HepG2 (cell line): ENCODE results near the gene ANKLE1. TPM values are rescaled to one million over a fixed set of nuclear protein-coding genes. Genes with fewer than 3 reads are reported as not detected.

ENCODE experiments used
- DPF2 ChIP-seq: sonication (generic); formaldehyde crosslinking; IDR thresholded peaks from 2 replicates; pipeline ENCODE4 v1.4.0; 2020; ENCODE audit warnings: mild to moderate bottlenecking, low read depth, missing genetic modification reagents, borderline replicate concordance
- ELK4 ChIP-seq: sonication (generic); formaldehyde crosslinking; IDR thresholded peaks from 2 replicates; pipeline ENCODE4 v1.9.0; 2021; ENCODE audit warnings: missing genetic modification reagents, borderline replicate concordance
- RAD21 ChIP-seq: fragments of 450-650 bp; formaldehyde crosslinking; IDR thresholded peaks from 2 replicates; pipeline ENCODE4 v1.5.0; 2020; ENCODE audit warnings: mild to moderate bottlenecking
- RARA ChIP-seq: IDR thresholded peaks from 2 replicates; pipeline ENCODE4 v1.6.1; 2016; ENCODE audit warnings: missing genetic modification reagents, missing compliant biosample characterization
- REL ChIP-seq: sonication (generic); formaldehyde crosslinking; conservative IDR thresholded peaks from 2 replicates; pipeline ENCODE4 v1.8.0; 2022; ENCODE audit warnings: mild to moderate bottlenecking, missing genetic modification reagents, moderate library complexity
- RFX1 ChIP-seq: fragments of 450-650 bp; IDR thresholded peaks from 2 replicates; pipeline ENCODE4 v1.6.1; 2017
- RNF2 ChIP-seq: fragments of 450-650 bp; conservative IDR thresholded peaks from 2 replicates; pipeline ENCODE4 v1.6.1; 2016; ENCODE audit warnings: low read depth
- TIGD3 ChIP-seq: sonication (generic); formaldehyde crosslinking; IDR thresholded peaks from 2 replicates; pipeline ENCODE4 v1.5.1; 2020; ENCODE audit warnings: mild to moderate bottlenecking, missing genetic modification reagents, borderline replicate concordance
- WIZ ChIP-seq: sonication (generic); formaldehyde crosslinking; IDR thresholded peaks from 2 replicates; pipeline ENCODE4 v1.5.1; 2020; ENCODE audit warnings: mild to moderate bottlenecking, missing genetic modification reagents
- YEATS2 ChIP-seq: sonication (generic); formaldehyde crosslinking; IDR thresholded peaks from 2 replicates; pipeline ENCODE4 v1.4.0; 2020; ENCODE audit warnings: missing genetic modification reagents, borderline replicate concordance
- ZNF124 ChIP-seq: sonication (generic); formaldehyde crosslinking; IDR thresholded peaks from 2 replicates; pipeline ENCODE4 v1.4.0; 2020; ENCODE audit warnings: missing genetic modification reagents
- ZNF383 ChIP-seq: sonication (generic); formaldehyde crosslinking; IDR thresholded peaks from 2 replicates; pipeline ENCODE4 v1.4.0; 2020; ENCODE audit warnings: missing genetic modification reagents, mild to moderate bottlenecking, borderline replicate concordance
- ZNF407 ChIP-seq: sonication (generic); formaldehyde crosslinking; IDR thresholded peaks from one replicate; pipeline ENCODE4 v1.5.1; 2020; ENCODE audit warnings: mild to moderate bottlenecking, missing genetic modification reagents; ENCODE audit errors: not compliant biosample characterization
- ZNF503 ChIP-seq: sonication (generic); formaldehyde crosslinking; IDR thresholded peaks from 2 replicates; pipeline ENCODE4 v1.4.0; 2020; ENCODE audit warnings: missing genetic modification reagents
- ZNF576 ChIP-seq: sonication (generic); formaldehyde crosslinking; IDR thresholded peaks from 2 replicates; pipeline ENCODE4 v1.4.0; 2020; ENCODE audit warnings: mild to moderate bottlenecking, missing genetic modification reagents
- polyA plus RNA-seq, 8 experiments: library from polyadenylated mRNA; depleted of rRNA in 3 of 8; stranded (reverse) in 7 of 8; unstranded in 1 of 8; fragments of >200 nt; fragmentation: Illumina TruSeq in 4 of 8; extraction: Trizol in 4 of 8; gene quantifications; 2 replicates each; pipeline versions ENCODE4 v1.2.1 to v1.2.3, GENCODE V29; 2011 to 2016; ENCODE audit warnings: low read depth in 4 of 8, missing spikeins in 1 of 8, mixed read lengths in 1 of 8; ENCODE audit not compliant: insufficient read depth in 1 of 8
- total RNA-seq, 5 experiments: library from RNA; depleted of rRNA; stranded (reverse); fragments of >200 nt; fragmentation: Illumina TruSeq; extraction: Trizol; gene quantifications; 2 replicates each; pipeline ENCODE4 v1.2.3, GENCODE V29; 2016; ENCODE audit warnings: low read depth in 1 of 5

ANKLE1 gene
- total and polyA plus RNA-seq, 2 of the 13 experiments (the other 11 are each of a cell fraction or from before 2014, with no cell fraction given), result 0.69 to 1.5 TPM

- TF ChIP-seq ZNF503 (CRISPR knock-in tag), result no peak
- no peak for TF ChIP-seq ZNF383 (CRISPR knock-in tag)
- TF ChIP-seq RFX1, result no peak
- TF ChIP-seq WIZ (CRISPR knock-in tag), result no peak
- TF ChIP-seq TIGD3 (CRISPR knock-in tag), result no peak
- TF ChIP-seq ZNF407 (CRISPR knock-in tag), result no peak
- no peak; the same call in 1 of the 2 replicates for TF ChIP-seq RNF2
- TF ChIP-seq YEATS2, result no peak
- TF ChIP-seq RAD21 (CRISPR knock-in tag), result peak; percentile 55
- no peak for TF ChIP-seq DPF2
- TF ChIP-seq RARA (CRISPR knock-in tag), result peak; percentile 25; the same call in 1 of the 2 replicates
- TF ChIP-seq ZNF124 (CRISPR knock-in tag), result no peak
- TF ChIP-seq REL (CRISPR knock-in tag), result no peak
- no peak for TF ChIP-seq ZNF576 (CRISPR knock-in tag)
- no peak for TF ChIP-seq ELK4
Measured at GRCh38 chr19:17334414-17335409, 53.0 kb downstream of the ANKLE1 start, which contains the start of gene ANO8 (continued).
